GM12878 (cell line): ENCODE data around the gene SMTNL2. TPM values are rescaled to one million over a fixed set of nuclear protein-coding genes. Genes with fewer than 3 reads are reported as not detected.

Experiments used
- ATAC-seq: fragments of 200-7000 bp; cut with Tn5 transposase; 3 replicates; pipeline ENCODE4 v1.9.1; 2020; ENCODE audit warnings: mild to moderate bottlenecking, moderate library complexity
- BruUV-seq: library from RNA; stranded (reverse); fragments of 400-500 nt; replicated peaks from 2 replicates; lab custom pipeline; 2021; lab: Mats Ljungman, UMichigan
- CTCF ChIA-PET: fragments of 300-600 bp; sonication (Branson Sonifier 250); formaldehyde crosslinking; extraction: SDS; loops from one replicate; lab custom pipeline; 2021; ENCODE audit warnings: inconsistent platforms; lab: Yijun Ruan, JAX
- POLR2A ChIA-PET: fragments of 350-600 bp; formaldehyde crosslinking; extraction: SDS; loops from one replicate; lab custom pipeline; 2021; ENCODE audit warnings: inconsistent platforms; lab: Charles Lee
- RAD21 ChIA-PET: fragments of 300-600 bp; sonication (Branson Sonifier 250); formaldehyde crosslinking; loops from one replicate; lab custom pipeline; 2023; ENCODE audit warnings: antibody characterized with exemption; ENCODE audit not compliant: unreplicated experiment; lab: Charles Lee
- SMC1A ChIA-PET: fragments of 300-600 bp; sonication (Branson Sonifier 250); formaldehyde crosslinking; loops from one replicate; lab custom pipeline; 2023; ENCODE audit not compliant: unreplicated experiment, uncharacterized antibody; lab: Charles Lee
- DNase-seq: peaks from one replicate; pipeline ENCODE4 v3.0.0-alpha.2; 2011; ENCODE audit warnings: low read depth, low spot score
- FAIRE-seq: peaks from 3 replicates; lab custom pipeline; 2011; peaks lifted over from hg19 to GRCh38; lab: Jason Lieb, UNC
- H2AFZ ChIP-seq: 2 replicates; pipeline ENCODE4 v1.6.0; 2011; ENCODE audit warnings: low read depth, low read length, control low read depth; ENCODE audit not compliant: control insufficient read depth
- H3K27ac ChIP-seq: 2 replicates; pipeline ENCODE4 v1.5.1; 2011; ENCODE audit warnings: control low read depth; ENCODE audit not compliant: control insufficient read depth, insufficient read depth
- H3K27me3 ChIP-seq, 2 experiments: replicated peaks in 1 of 2; 2 replicates each; pipeline versions ENCODE4 v1.6.0 to v1.6.1; 2011; ENCODE audit warnings: low read length in 1 of 2; ENCODE audit not compliant: control insufficient read depth in 2 of 2, insufficient read depth in 2 of 2
- H3K36me3 ChIP-seq, 2 experiments: 2 replicates each; pipeline ENCODE4 v1.5.1; 2011; ENCODE audit warnings: low read length in 1 of 2; ENCODE audit not compliant: control insufficient read depth in 2 of 2, insufficient read depth in 2 of 2
- H3K4me1 ChIP-seq: 2 replicates; pipeline ENCODE4 v1.6.1; 2011; ENCODE audit warnings: mild to moderate bottlenecking, low read length, moderate library complexity, mixed read lengths; ENCODE audit not compliant: control insufficient read depth, insufficient read depth
- H3K4me2 ChIP-seq: 2 replicates; pipeline ENCODE4 v1.6.0; 2011; ENCODE audit warnings: control low read depth; ENCODE audit not compliant: control insufficient read depth, insufficient read depth
- H3K4me3 ChIP-seq: fragments of 200-600 bp; sonication (generic); 2 replicates; pipeline ENCODE4 v1.5.1; 2016
- H3K79me2 ChIP-seq: 2 replicates; pipeline ENCODE4 v1.6.0; 2011; ENCODE audit warnings: low read length; ENCODE audit not compliant: control insufficient read depth, insufficient read depth
- H3K9ac ChIP-seq: 2 replicates; pipeline ENCODE4 v1.8.0; 2011; ENCODE audit warnings: low read length, control low read depth, mixed read lengths; ENCODE audit not compliant: control insufficient read depth, insufficient read depth
- H3K9me3 ChIP-seq: replicated peaks from 3 replicates; pipeline ENCODE4 v1.5.1; 2011; ENCODE audit warnings: mild to moderate bottlenecking, low read length; ENCODE audit not compliant: control insufficient read depth, insufficient read depth
- H4K20me1 ChIP-seq: 2 replicates; pipeline ENCODE4 v1.6.0; 2011; ENCODE audit not compliant: control insufficient read depth, insufficient read depth
- HDAC6 ChIP-seq: fragments of 200-600 bp; sonication (generic); IDR thresholded peaks from one replicate; pipeline ENCODE4 v1.8.0; 2017; ENCODE audit warnings: antibody characterized with exemption; ENCODE audit not compliant: unreplicated experiment
- MYB ChIP-seq: fragments of 150-350 bp; IDR thresholded peaks from 2 replicates; pipeline ENCODE4 v1.6.1; 2014; ENCODE audit warnings: mild to moderate bottlenecking, low read depth, low read length, borderline replicate concordance
- PAX8 ChIP-seq: fragments of 450-650 bp; IDR thresholded peaks from 2 replicates; pipeline ENCODE4 v1.6.1; 2017; ENCODE audit warnings: mild to moderate bottlenecking, moderate library complexity
- POU2F2 ChIP-seq: IDR thresholded peaks from 3 replicates; pipeline ENCODE4 v1.6.1; 2011; ENCODE audit warnings: low read depth, mild to moderate bottlenecking, low read length, borderline replicate concordance
- RB1 ChIP-seq: fragments of 450-650 bp; formaldehyde crosslinking; IDR thresholded peaks from 2 replicates; pipeline ENCODE4 v1.6.1; 2017; ENCODE audit warnings: mild to moderate bottlenecking, borderline replicate concordance
- WGBS: methylation state at CpG from one replicate; pipeline ENCODE4 v1.1.6; 2016; ENCODE audit warnings: low lambda C conversion rate; ENCODE audit not compliant: insufficient replicate concordance, insufficient coverage; ENCODE audit errors: missing lambda C conversion rate; 5-methylcytosine and 5-hydroxymethylcytosine counted together
- in situ Hi-C: fragments of 300-500 bp; cut with MboI; formaldehyde crosslinking; loops from 9 replicates; pipeline ENCODE4 v1.14.3; 2018; ENCODE audit warnings: mixed read lengths
- intact Hi-C: fragments of 100-400 bp; cut with micrococcal nuclease; formaldehyde crosslinking; loops from one replicate; pipeline ENCODE4 v1.14.2; 2022; ENCODE audit not compliant: unreplicated experiment
- polyA plus RNA-seq, 11 experiments: library from polyadenylated mRNA; depleted of rRNA in 4 of 11; unstranded in 6 of 11; stranded (reverse) in 5 of 11; fragments of >200 nt; fragmentation: Nextera tagmentation in 4 of 11; fragmentation: Illumina TruSeq in 1 of 11; extraction: Ambion mirVana in 4 of 11; extraction: Trizol in 1 of 11; gene quantifications; 1 replicate in 1 of 11; 2 replicates in 10 of 11; pipeline versions ENCODE4 v1.2.1 to v1.2.3, GENCODE V29; 2011 to 2016; ENCODE audit warnings: inconsistent platforms in 2 of 11, missing spikeins in 2 of 11, low read depth in 1 of 11
- total RNA-seq, 4 experiments: library from RNA; depleted of rRNA in 3 of 4; stranded (reverse); fragments of >200 nt in 3 of 4; fragmentation: Illumina TruSeq in 1 of 4; extraction: Trizol in 1 of 4; gene quantifications; 2 replicates each; pipeline versions ENCODE4 v1.2.1 to v1.2.3, GENCODE V29; 2013 to 2021
- TF ChIP-seq, protein P1 (sequence below): IDR thresholded peaks from 2 replicates; pipeline ENCODE4 v1.6.1; 2012; ENCODE audit warnings: mild to moderate bottlenecking, low read depth, low read length

The SMTNL2 gene
- total and polyA plus RNA-seq, 10 of the 15 experiments (the other 5 are each of a cell fraction or from before 2014, with no cell fraction given) = not detected

GRCh38 chr17:4600563-4600962 lies 16.2 kb downstream of the SMTNL2 start:
- POLR2A ChIA-PET = no interaction called here
- RAD21 ChIA-PET = no interaction called here

More at GRCh38 chr17:4600563-4600962, 16.2 kb downstream of the SMTNL2 start:
- H3K36me3 ChIP-seq = no peaks in the 10 kb centered on the region
- 45% methylated on average over 13 of the region's 13 CpGs for WGBS
- H3K27ac ChIP-seq = no peak overlapping the region
- ChIA-PET SMC1A (no interaction called here), CTCF (interaction anchor here (0.7 to 1.5 kb wide), 3 partner anchors 26 to 68 kb away, joined by 3 read pairs; no protein-coding TSS in a partner anchor)
- intact Hi-C loops (no loop called here), in situ Hi-C loops (no loop called here)
- no peaks in the 10 kb centered on the region for H3K4me1 ChIP-seq
- no peaks in the 10 kb centered on the region; a peak in 3 of 4 replicates for H3K27me3 ChIP-seq
- no peak overlapping the region for H3K9ac ChIP-seq
- H2AFZ ChIP-seq = no peak overlapping the region
- no peaks in the 10 kb centered on the region for H4K20me1 ChIP-seq
- H3K9me3 ChIP-seq = no peaks in the 10 kb centered on the region
- ATAC-seq (no peak), FAIRE-seq (no peak), DNase-seq (no peak)
- H3K4me3 ChIP-seq = no peak overlapping the region
- no peak for TF ChIP-seq POU2F2
- no peak for TF ChIP-seq PAX8
- no peak for TF ChIP-seq HDAC6
- TF ChIP-seq, protein P1, sequence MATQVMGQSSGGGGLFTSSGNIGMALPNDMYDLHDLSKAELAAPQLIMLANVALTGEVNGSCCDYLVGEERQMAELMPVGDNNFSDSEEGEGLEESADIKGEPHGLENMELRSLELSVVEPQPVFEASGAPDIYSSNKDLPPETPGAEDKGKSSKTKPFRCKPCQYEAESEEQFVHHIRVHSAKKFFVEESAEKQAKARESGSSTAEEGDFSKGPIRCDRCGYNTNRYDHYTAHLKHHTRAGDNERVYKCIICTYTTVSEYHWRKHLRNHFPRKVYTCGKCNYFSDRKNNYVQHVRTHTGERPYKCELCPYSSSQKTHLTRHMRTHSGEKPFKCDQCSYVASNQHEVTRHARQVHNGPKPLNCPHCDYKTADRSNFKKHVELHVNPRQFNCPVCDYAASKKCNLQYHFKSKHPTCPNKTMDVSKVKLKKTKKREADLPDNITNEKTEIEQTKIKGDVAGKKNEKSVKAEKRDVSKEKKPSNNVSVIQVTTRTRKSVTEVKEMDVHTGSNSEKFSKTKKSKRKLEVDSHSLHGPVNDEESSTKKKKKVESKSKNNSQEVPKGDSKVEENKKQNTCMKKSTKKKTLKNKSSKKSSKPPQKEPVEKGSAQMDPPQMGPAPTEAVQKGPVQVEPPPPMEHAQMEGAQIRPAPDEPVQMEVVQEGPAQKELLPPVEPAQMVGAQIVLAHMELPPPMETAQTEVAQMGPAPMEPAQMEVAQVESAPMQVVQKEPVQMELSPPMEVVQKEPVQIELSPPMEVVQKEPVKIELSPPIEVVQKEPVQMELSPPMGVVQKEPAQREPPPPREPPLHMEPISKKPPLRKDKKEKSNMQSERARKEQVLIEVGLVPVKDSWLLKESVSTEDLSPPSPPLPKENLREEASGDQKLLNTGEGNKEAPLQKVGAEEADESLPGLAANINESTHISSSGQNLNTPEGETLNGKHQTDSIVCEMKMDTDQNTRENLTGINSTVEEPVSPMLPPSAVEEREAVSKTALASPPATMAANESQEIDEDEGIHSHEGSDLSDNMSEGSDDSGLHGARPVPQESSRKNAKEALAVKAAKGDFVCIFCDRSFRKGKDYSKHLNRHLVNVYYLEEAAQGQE = no peak
- no peak for TF ChIP-seq RB1
- TF ChIP-seq MYB = no peak
- no peaks in the 10 kb centered on the region for H3K79me2 ChIP-seq
- BruUV-seq = no TSS peak
- H3K4me2 ChIP-seq = no peak overlapping the region
